ENCODE results near the gene GSAP. TPM values are rescaled to one million over a fixed set of nuclear protein-coding genes. Genes with fewer than 3 reads are reported as not detected.

Gene GSAP
- total RNA-seq, 1 experiment from 2014 or later: 25.7 TPM

GRCh38 chr7:77417801-77418200 lies 1.7 kb upstream of the GSAP start:
- no peak overlapping the region for H3K4me3 ChIP-seq (ENCODE audit: low read depth, low read length)
- POLR2A ChIA-PET: no interaction called here
- CTCF ChIA-PET: no interaction called here
- intact Hi-C loops (cut with micrococcal nuclease; ENCODE audit: unreplicated experiment): loop anchor here (1.0 to 5.0 kb wide), 3 partner anchors 8 to 50 kb away; no protein-coding TSS in a partner anchor
- H3K36me3 ChIP-seq (ENCODE audit: control insufficient read depth, insufficient read depth, low read length): no peaks in the 10 kb centered on the region
- no peak for DNase-seq
- BruUV-seq (replicated peaks): no TSS peak
- Mint-ChIP-seq H3K9me3 (ENCODE audit: unreplicated experiment) (no peaks in the 10 kb centered on the region), H3K36me3 (ENCODE audit: insufficient read depth, unreplicated experiment) (no peaks in the 10 kb centered on the region), H3K27ac (ENCODE audit: unreplicated experiment) (no peak overlapping the region), H3K27me3 (ENCODE audit: insufficient read depth, unreplicated experiment) (no peaks in the 10 kb centered on the region), H3K4me3 (ENCODE audit: unreplicated experiment) (no peak overlapping the region), H3K4me1 (ENCODE audit: low read depth, unreplicated experiment) (peaks cover 13% of the 10 kb centered on the region)
- no peaks in the 10 kb centered on the region for H3K9me3 ChIP-seq
- H3K4me1 ChIP-seq: peaks cover 20% of the 10 kb centered on the region; the same call in 1 of the 2 replicates
- TF ChIP-seq CTCF (IDR thresholded peaks at IDR 0.05; ENCODE audit: insufficient read depth in 1 of 2, low read depth in 1 of 2, low read length in 1 of 2, severe bottlenecking in 1 of 2, unreplicated experiment in 1 of 2): no peak
- no peaks in the 10 kb centered on the region for H3K27me3 ChIP-seq (replicated peaks; ENCODE audit: control insufficient read depth, insufficient read depth, low read length)

- peak in 1 of 2 experiments; percentile 17 for TF ChIP-seq CTCF (IDR thresholded peaks at IDR 0.05; ENCODE audit: insufficient read depth in 1 of 2, low read depth in 1 of 2, low read length in 1 of 2, severe bottlenecking in 1 of 2, unreplicated experiment in 1 of 2)
- Mint-ChIP-seq H3K4me1 (ENCODE audit: low read depth, unreplicated experiment) (peaks cover 13% of the 10 kb centered on the region), H3K9me3 (ENCODE audit: unreplicated experiment) (no peaks in the 10 kb centered on the region), H3K4me3 (ENCODE audit: unreplicated experiment) (peak overlapping the region; percentile 72), H3K27me3 (ENCODE audit: insufficient read depth, unreplicated experiment) (no peaks in the 10 kb centered on the region), H3K27ac (ENCODE audit: unreplicated experiment) (peak overlapping the region; percentile 85), H3K36me3 (ENCODE audit: insufficient read depth, unreplicated experiment) (no peaks in the 10 kb centered on the region)
- Histone ChIP-seq H3K36me3 (ENCODE audit: control insufficient read depth, insufficient read depth, low read length) (no peaks in the 10 kb centered on the region), H3K4me3 (ENCODE audit: low read depth, low read length) (peak overlapping the region; percentile 67), H3K27me3 (replicated peaks; ENCODE audit: control insufficient read depth, insufficient read depth, low read length) (no peaks in the 10 kb centered on the region), H3K4me1 (peaks cover 20% of the 10 kb centered on the region; the same call in 1 of the 2 replicates), H3K9me3 (no peaks in the 10 kb centered on the region)
- BruUV-seq (replicated peaks): TSS peak; percentile 78
- ChIA-PET POLR2A (interaction anchor here (0.5 to 0.7 kb wide), 7 partner anchors 9 to 380 kb away, joined by 3 to 12 read pairs (median 4); partner anchors contain the start of gene PTPN12), CTCF (interaction anchor here (0.6 to 0.9 kb wide), 2 partner anchors 15 to 279 kb away, joined by 4 to 7 read pairs; no protein-coding TSS in a partner anchor)
- intact Hi-C loops (cut with micrococcal nuclease; ENCODE audit: unreplicated experiment): loop anchor here (2.0 to 5.0 kb wide), 2 partner anchors 42 to 49 kb away; no protein-coding TSS in a partner anchor
- no peak for DNase-seq
Observed at GRCh38 chr7:77416621-77417371, 647 bp upstream of the GSAP start.

- no TSS peak for BruUV-seq (replicated peaks)
Observed at GRCh38 chr7:77415476-77415822, 700 bp downstream of the GSAP start.

More at GRCh38 chr7:77415476-77415822, 700 bp downstream of the GSAP start:
- no peaks in the 10 kb centered on the region for H3K36me3 Mint-ChIP-seq (ENCODE audit: insufficient read depth, unreplicated experiment)
- H3K4me3 Mint-ChIP-seq (ENCODE audit: unreplicated experiment): peak overlapping the region; percentile 72
- intact Hi-C loops (cut with micrococcal nuclease; ENCODE audit: unreplicated experiment): loop anchor here (5.0 kb wide), 1 partner anchor 48 kb away; no protein-coding TSS in a partner anchor
- H3K27me3 Mint-ChIP-seq (ENCODE audit: insufficient read depth, unreplicated experiment): no peaks in the 10 kb centered on the region
- CTCF ChIA-PET: no interaction called here
- Histone ChIP-seq H3K4me3 (ENCODE audit: low read depth, low read length) (peak overlapping the region; percentile 67), H3K9me3 (no peaks in the 10 kb centered on the region), H3K4me1 (peaks cover 26% of the 10 kb centered on the region), H3K36me3 (ENCODE audit: control insufficient read depth, insufficient read depth, low read length) (no peaks in the 10 kb centered on the region), H3K27me3 (replicated peaks; ENCODE audit: control insufficient read depth, insufficient read depth, low read length) (no peaks in the 10 kb centered on the region)
- no peaks in the 10 kb centered on the region for H3K9me3 Mint-ChIP-seq (ENCODE audit: unreplicated experiment)
- DNase-seq: peak in 1 of 2 experiments; percentile 46
- POLR2A ChIA-PET: interaction anchor here (0.6 kb wide), 1 partner anchor 149 kb away, joined by 3 read pairs; no protein-coding TSS in a partner anchor
- H3K27ac Mint-ChIP-seq (ENCODE audit: unreplicated experiment): no peak overlapping the region
- H3K4me1 Mint-ChIP-seq (ENCODE audit: low read depth, unreplicated experiment): peaks cover 24% of the 10 kb centered on the region
- no peak for TF ChIP-seq CTCF (IDR thresholded peaks at IDR 0.05; ENCODE audit: insufficient read depth in 1 of 2, low read depth in 1 of 2, low read length in 1 of 2, severe bottlenecking in 1 of 2, unreplicated experiment in 1 of 2)

Measured in Caco-2 (cell line).